H9 (cell line): ENCODE results near the gene SLCO3A1. TPM values are rescaled to one million over a fixed set of nuclear protein-coding genes. Genes with fewer than 3 reads are reported as not detected.

Experiments used
- DNase-seq: peaks from one replicate; pipeline ENCODE4 v3.0.0-alpha.2; 2017
- H2AFZ ChIP-seq: one replicate; pipeline ENCODE4 v1.6.1; 2013; ENCODE audit warnings: mild to moderate bottlenecking, low read length, control low read depth, moderate library complexity
- H2AK5ac ChIP-seq: 2 replicates; pipeline ENCODE4 v1.6.1; 2013; ENCODE audit warnings: low read length, control low read depth, mixed read lengths; ENCODE audit not compliant: insufficient read length
- H2BK120ac ChIP-seq: one replicate; pipeline ENCODE4 v1.6.1; 2013; ENCODE audit warnings: low read depth, mild to moderate bottlenecking, low read length, control low read depth, inconsistent platforms; ENCODE audit not compliant: poor library complexity, severe bottlenecking
- H2BK12ac ChIP-seq: 2 replicates; pipeline ENCODE4 v1.6.1; 2013; ENCODE audit warnings: low read length, control low read depth, mixed read lengths, low read depth; ENCODE audit not compliant: insufficient read length
- H2BK15ac ChIP-seq: 2 replicates; pipeline ENCODE4 v1.6.1; 2013; ENCODE audit warnings: low read depth, low read length, control low read depth
- H2BK20ac ChIP-seq: one replicate; pipeline ENCODE4 v1.6.1; 2013; ENCODE audit warnings: low read depth, mild to moderate bottlenecking, low read length, control low read depth, inconsistent platforms; ENCODE audit not compliant: poor library complexity, severe bottlenecking
- H2BK5ac ChIP-seq: 2 replicates; pipeline ENCODE4 v1.6.1; 2013; ENCODE audit warnings: low read length, control low read depth, mixed read lengths; ENCODE audit not compliant: insufficient read length
- H3K14ac ChIP-seq: 2 replicates; pipeline ENCODE4 v1.6.1; 2013; ENCODE audit warnings: low read length, control low read depth; ENCODE audit not compliant: insufficient read depth
- H3K18ac ChIP-seq: 2 replicates; pipeline ENCODE4 v1.6.1; 2013; ENCODE audit warnings: low read depth, mild to moderate bottlenecking, mixed read lengths, low read length, control low read depth; ENCODE audit not compliant: insufficient read length
- H3K23ac ChIP-seq: 2 replicates; pipeline ENCODE4 v1.6.1; 2013; ENCODE audit warnings: low read length, control low read depth, mixed read lengths, low read depth; ENCODE audit not compliant: insufficient read length
- H3K23me2 ChIP-seq: 2 replicates; pipeline ENCODE4 v1.6.1; 2013; ENCODE audit warnings: low read depth, mild to moderate bottlenecking, mixed read lengths, low read length, control low read depth; ENCODE audit not compliant: insufficient read length, poor library complexity, severe bottlenecking
- H3K27ac ChIP-seq: 2 replicates; pipeline ENCODE4 v1.5.1; 2013; ENCODE audit warnings: low read length, control low read depth, mixed read lengths, low read depth; ENCODE audit not compliant: insufficient read length
- H3K27me3 ChIP-seq: 2 replicates; pipeline ENCODE4 v1.6.1; 2013; ENCODE audit warnings: low read length, control low read depth, inconsistent platforms; ENCODE audit not compliant: insufficient read depth
- H3K4ac ChIP-seq: 2 replicates; pipeline ENCODE4 v1.6.1; 2013; ENCODE audit warnings: low read depth, mild to moderate bottlenecking, control low read depth, inconsistent platforms, low read length, moderate library complexity
- H3K4me1 ChIP-seq: 2 replicates; pipeline ENCODE4 v1.6.1; 2013; ENCODE audit warnings: low read length, control low read depth, inconsistent platforms; ENCODE audit not compliant: insufficient read depth
- H3K4me2 ChIP-seq: 2 replicates; pipeline ENCODE4 v1.6.1; 2013; ENCODE audit warnings: low read length, control low read depth, mixed read lengths; ENCODE audit not compliant: insufficient read length, insufficient read depth
- H3K56ac ChIP-seq: 2 replicates; pipeline ENCODE4 v1.6.1; 2013; ENCODE audit warnings: low read depth, mild to moderate bottlenecking, mixed read lengths, low read length, control low read depth; ENCODE audit not compliant: insufficient read length
- H3K79me1 ChIP-seq: 2 replicates; pipeline ENCODE4 v1.6.1; 2013; ENCODE audit warnings: low read depth, mild to moderate bottlenecking, moderate library complexity, low read length, control low read depth, inconsistent platforms; ENCODE audit not compliant: insufficient read depth, poor library complexity, severe bottlenecking
- H3K79me2 ChIP-seq: 2 replicates; pipeline ENCODE4 v1.6.1; 2013; ENCODE audit warnings: low read length, control low read depth, inconsistent platforms; ENCODE audit not compliant: insufficient read depth
- H3K9ac ChIP-seq: 2 replicates; pipeline ENCODE4 v1.6.1; 2013; ENCODE audit warnings: low read length, control low read depth, mixed read lengths; ENCODE audit not compliant: insufficient read length; ENCODE audit errors: extremely low read depth
- H3K9me3 ChIP-seq: one replicate; pipeline ENCODE4 v1.6.1; 2013; ENCODE audit warnings: low read depth, low read length, inconsistent platforms; ENCODE audit not compliant: control insufficient read depth
- H3T11ph ChIP-seq: one replicate; pipeline ENCODE4 v1.6.1; 2013; ENCODE audit warnings: mild to moderate bottlenecking, low read length, control low read depth, inconsistent platforms
- H4K20me1 ChIP-seq: one replicate; pipeline ENCODE4 v1.6.1; 2013; ENCODE audit not compliant: control insufficient read depth, insufficient read length, insufficient read depth
- H4K5ac ChIP-seq: 2 replicates; pipeline ENCODE4 v1.6.1; 2013; ENCODE audit warnings: low read depth, mild to moderate bottlenecking, mixed read lengths, low read length, control low read depth; ENCODE audit not compliant: insufficient read length
- H4K8ac ChIP-seq: replicated peaks from 2 replicates; pipeline ENCODE4 v1.6.1; 2013; ENCODE audit warnings: low read length, control low read depth, mixed read lengths, low read depth; ENCODE audit not compliant: insufficient read length
- H4K91ac ChIP-seq: 2 replicates; pipeline ENCODE4 v1.6.1; 2013; ENCODE audit warnings: low read depth, mild to moderate bottlenecking, moderate library complexity, mixed read lengths, low read length, control low read depth; ENCODE audit not compliant: insufficient read length
- H3K27ac Mint-ChIP-seq, 3 experiments: 2 replicates in 2 of 3; 3 replicates in 1 of 3; pipeline ENCODE4 v1.8.0; 2020 to 2021; ENCODE audit warnings: mixed read lengths in 3 of 3, mild to moderate bottlenecking in 1 of 3, moderate library complexity in 1 of 3
- H3K27me3 Mint-ChIP-seq: 2 replicates; pipeline ENCODE4 v1.8.0; 2021; ENCODE audit warnings: low read depth, mild to moderate bottlenecking, moderate library complexity, mixed read lengths
- H3K36me3 Mint-ChIP-seq, 3 experiments: 2 replicates in 2 of 3; 3 replicates in 1 of 3; pipeline ENCODE4 v1.8.0; 2020 to 2021; ENCODE audit warnings: low read depth in 3 of 3, mixed read lengths in 3 of 3; ENCODE audit not compliant: insufficient read depth in 1 of 3
- H3K4me1 Mint-ChIP-seq, 2 experiments: 2 replicates each; pipeline ENCODE4 v1.8.0; 2020; ENCODE audit warnings: mixed read lengths in 2 of 2
- H3K4me3 Mint-ChIP-seq, 2 experiments: 2 replicates in 1 of 2; 3 replicates in 1 of 2; pipeline ENCODE4 v1.8.0; 2020 to 2021; ENCODE audit warnings: mild to moderate bottlenecking in 2 of 2, mixed read lengths in 2 of 2, moderate library complexity in 1 of 2
- H3K9me3 Mint-ChIP-seq, 2 experiments: 2 replicates in 1 of 2; 3 replicates in 1 of 2; pipeline ENCODE4 v1.8.0; 2020; ENCODE audit warnings: mild to moderate bottlenecking in 2 of 2, mixed read lengths in 2 of 2, moderate library complexity in 1 of 2
- CTCF ChIP-seq: fragments of 200-600 bp; sonication (generic); conservative IDR thresholded peaks from 3 replicates; pipeline ENCODE4 v1.8.0; 2021; ENCODE audit warnings: antibody characterized with exemption, mild to moderate bottlenecking
- WGBS: extraction: QIAGEN DNeasy Blood & Tissue Kit; methylation state at CpG from one replicate; pipeline ENCODE4 v1.1.7; 2013; ENCODE audit warnings: missing lambda C conversion rate, low lambda C conversion rate, mixed read lengths; ENCODE audit not compliant: insufficient read length; ENCODE audit errors: extremely low coverage; 5-methylcytosine and 5-hydroxymethylcytosine counted together
- total RNA-seq: library from RNA; stranded (reverse); gene quantifications from 2 replicates; pipeline ENCODE4 v1.2.1, GENCODE V29; 2021

Gene SLCO3A1
- total RNA-seq, 1 experiment from 2014 or later, result 9.4 TPM

GRCh38 chr15:92097474-92098178, 244.1 kb downstream of the SLCO3A1 start:
- no peaks in the 10 kb centered on the region; the same call in 1 of the 2 replicates for H3K4me1 ChIP-seq
- H3K27me3 ChIP-seq, result no peaks in the 10 kb centered on the region
- H2AFZ ChIP-seq, result no peak overlapping the region
- H3K56ac ChIP-seq, result no peak overlapping the region
- H2AK5ac ChIP-seq, result no peak overlapping the region
- Mint-ChIP-seq H3K4me3 (no peak overlapping the region), H3K36me3 (peaks cover 0 to 10% (median 0%) of the 10 kb centered on the region in 3 experiments; a peak in 4 of 7 replicates), H3K27ac (peak overlapping the region in 1 of 3 experiments; percentile 52; a peak in 3 of 7 replicates), H3K4me1 (peaks cover 31 to 41% of the 10 kb centered on the region in 2 experiments), H3K9me3 (no peaks in the 10 kb centered on the region; a peak in 3 of 5 replicates), H3K27me3 (no peaks in the 10 kb centered on the region)
- H3K14ac ChIP-seq, result no peak overlapping the region
- H2BK120ac ChIP-seq, result no peak overlapping the region
- no peak overlapping the region for H2BK15ac ChIP-seq
- H4K91ac ChIP-seq, result no peak overlapping the region
- H3K18ac ChIP-seq, result no peak overlapping the region
- no peaks in the 10 kb centered on the region for H3K79me2 ChIP-seq
- H3K79me1 ChIP-seq, result no peaks in the 10 kb centered on the region
- H4K20me1 ChIP-seq, result no peaks in the 10 kb centered on the region
- no CpG with 5 or more reads among the region's 17 CpGs for WGBS
- peak; percentile 85 for DNase-seq
- no peaks in the 10 kb centered on the region for H3K9me3 ChIP-seq
- H4K8ac ChIP-seq, result no peak overlapping the region
- H2BK20ac ChIP-seq, result no peak overlapping the region
- no peak overlapping the region for H3T11ph ChIP-seq
- no peak overlapping the region for H2BK5ac ChIP-seq
- H4K5ac ChIP-seq, result no peak overlapping the region
- no peak overlapping the region for H3K4ac ChIP-seq
- H3K23ac ChIP-seq, result no peak overlapping the region
- H3K27ac ChIP-seq, result no peak overlapping the region
- TF ChIP-seq CTCF, result peak; percentile 96
- no peak overlapping the region for H3K4me2 ChIP-seq
- H3K23me2 ChIP-seq, result no peaks in the 10 kb centered on the region
- H2BK12ac ChIP-seq, result no peak overlapping the region
- no peak overlapping the region for H3K9ac ChIP-seq
